ENCODE results near the gene RASL11B. TPM values are rescaled to one million over a fixed set of nuclear protein-coding genes. Genes with fewer than 3 reads are reported as not detected.

RASL11B gene
- total and polyA plus RNA-seq, 10 of the 15 experiments (the other 5 are each of a cell fraction or from before 2014, with no cell fraction given) = 0.06 to 0.45 (median 0.08) TPM; not detected in 5

DNA sequence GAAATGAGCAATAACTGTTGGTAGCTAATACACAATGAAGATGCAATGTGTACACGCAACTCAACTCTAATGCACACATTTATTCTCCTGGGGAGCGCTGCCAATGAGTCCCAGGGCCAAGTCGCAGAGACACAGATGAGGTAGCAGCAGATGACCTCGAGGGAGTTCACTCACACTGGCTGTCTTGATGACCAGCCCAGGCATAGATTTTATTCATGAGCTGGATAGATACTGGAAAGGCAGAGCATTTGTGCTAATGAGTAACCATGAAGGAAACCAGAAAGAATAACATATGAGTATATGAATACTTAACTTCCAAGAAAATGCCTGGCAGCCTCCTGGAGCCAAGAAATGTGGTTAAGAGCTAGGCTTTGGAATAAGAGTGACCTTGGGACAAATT lies 42.3 kb downstream of the RASL11B start:
- ChIA-PET POLR2A (no interaction called here), SMC1A (ENCODE audit: uncharacterized antibody, unreplicated experiment) (no interaction called here), CTCF (no interaction called here), RAD21 (ENCODE audit: unreplicated experiment) (no interaction called here)
- no peaks in the 10 kb centered on the region for H3K79me2 ChIP-seq (ENCODE audit: control insufficient read depth, insufficient read depth, low read length)
- no peak overlapping the region for H3K4me2 ChIP-seq (ENCODE audit: control insufficient read depth, insufficient read depth)
- ATAC-seq = no peak
- no peak overlapping the region for H3K27ac ChIP-seq (ENCODE audit: control insufficient read depth, insufficient read depth)
- BruUV-seq (replicated peaks) = no TSS peak
- no peak for DNase-seq (ENCODE audit: low read depth, low spot score)
- FAIRE-seq = no peak
- in situ Hi-C loops (cut with MboI) = no loop called here
- no peaks in the 10 kb centered on the region for H4K20me1 ChIP-seq (ENCODE audit: control insufficient read depth, insufficient read depth)
- no peak overlapping the region for H3K9ac ChIP-seq (ENCODE audit: control insufficient read depth, insufficient read depth, low read length)
- no peak overlapping the region for H3K4me3 ChIP-seq
- no peaks in the 10 kb centered on the region; a peak in 2 of 4 replicates for H3K36me3 ChIP-seq (ENCODE audit: control insufficient read depth in 2 of 2, insufficient read depth in 2 of 2, low read length in 1 of 2)
- 99% methylated on average over 4 of the region's 4 CpGs for WGBS (ENCODE audit: insufficient coverage, insufficient replicate concordance, low lambda C conversion rate, missing lambda C conversion rate)
- H3K4me1 ChIP-seq (ENCODE audit: control insufficient read depth, insufficient read depth, low read length) = no peaks in the 10 kb centered on the region
- TF ChIP-seq ETV6 (conservative IDR thresholded peaks at IDR 0.05 in 1 of 2, IDR thresholded peaks at IDR 0.05 in 1 of 2; ENCODE audit: borderline replicate concordance in 1 of 2, low read depth in 1 of 2) = no peak
- TF ChIP-seq ESRRA (IDR thresholded peaks at IDR 0.05; ENCODE audit: low read length) = no peak
- TF ChIP-seq HDAC2 (IDR thresholded peaks at IDR 0.05) = no peak
- TF ChIP-seq STAT1 (conservative IDR thresholded peaks at IDR 0.05) = no peak
- no peak for TF ChIP-seq NR2C1 (IDR thresholded peaks at IDR 0.05)
- TF ChIP-seq, protein P1, sequence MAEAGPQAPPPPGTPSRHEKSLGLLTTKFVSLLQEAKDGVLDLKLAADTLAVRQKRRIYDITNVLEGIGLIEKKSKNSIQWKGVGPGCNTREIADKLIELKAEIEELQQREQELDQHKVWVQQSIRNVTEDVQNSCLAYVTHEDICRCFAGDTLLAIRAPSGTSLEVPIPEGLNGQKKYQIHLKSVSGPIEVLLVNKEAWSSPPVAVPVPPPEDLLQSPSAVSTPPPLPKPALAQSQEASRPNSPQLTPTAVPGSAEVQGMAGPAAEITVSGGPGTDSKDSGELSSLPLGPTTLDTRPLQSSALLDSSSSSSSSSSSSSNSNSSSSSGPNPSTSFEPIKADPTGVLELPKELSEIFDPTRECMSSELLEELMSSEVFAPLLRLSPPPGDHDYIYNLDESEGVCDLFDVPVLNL (IDR thresholded peaks at IDR 0.05; ENCODE audit: low read depth, low read length) = no peak
- no peak for TF ChIP-seq CREM (IDR thresholded peaks at IDR 0.05; ENCODE audit: low read depth)
- no peak for TF ChIP-seq MYC (IDR thresholded peaks at IDR 0.05; ENCODE audit: insufficient read depth, insufficient read length, insufficient replicate concordance, low read length, severe bottlenecking)
- no peak for TF ChIP-seq NR2F1 (conservative IDR thresholded peaks at IDR 0.05)
- no peak for TF ChIP-seq NFYA (IDR thresholded peaks at IDR 0.05; ENCODE audit: borderline replicate concordance, low read depth, low read length)
- TF ChIP-seq YY1 (IDR thresholded peaks at IDR 0.05; ENCODE audit: low read depth, low read length) = no peak
- no peak for TF ChIP-seq MXI1 (IDR thresholded peaks at IDR 0.05; ENCODE audit: low read depth, low read length)
- TF ChIP-seq, protein P2, sequence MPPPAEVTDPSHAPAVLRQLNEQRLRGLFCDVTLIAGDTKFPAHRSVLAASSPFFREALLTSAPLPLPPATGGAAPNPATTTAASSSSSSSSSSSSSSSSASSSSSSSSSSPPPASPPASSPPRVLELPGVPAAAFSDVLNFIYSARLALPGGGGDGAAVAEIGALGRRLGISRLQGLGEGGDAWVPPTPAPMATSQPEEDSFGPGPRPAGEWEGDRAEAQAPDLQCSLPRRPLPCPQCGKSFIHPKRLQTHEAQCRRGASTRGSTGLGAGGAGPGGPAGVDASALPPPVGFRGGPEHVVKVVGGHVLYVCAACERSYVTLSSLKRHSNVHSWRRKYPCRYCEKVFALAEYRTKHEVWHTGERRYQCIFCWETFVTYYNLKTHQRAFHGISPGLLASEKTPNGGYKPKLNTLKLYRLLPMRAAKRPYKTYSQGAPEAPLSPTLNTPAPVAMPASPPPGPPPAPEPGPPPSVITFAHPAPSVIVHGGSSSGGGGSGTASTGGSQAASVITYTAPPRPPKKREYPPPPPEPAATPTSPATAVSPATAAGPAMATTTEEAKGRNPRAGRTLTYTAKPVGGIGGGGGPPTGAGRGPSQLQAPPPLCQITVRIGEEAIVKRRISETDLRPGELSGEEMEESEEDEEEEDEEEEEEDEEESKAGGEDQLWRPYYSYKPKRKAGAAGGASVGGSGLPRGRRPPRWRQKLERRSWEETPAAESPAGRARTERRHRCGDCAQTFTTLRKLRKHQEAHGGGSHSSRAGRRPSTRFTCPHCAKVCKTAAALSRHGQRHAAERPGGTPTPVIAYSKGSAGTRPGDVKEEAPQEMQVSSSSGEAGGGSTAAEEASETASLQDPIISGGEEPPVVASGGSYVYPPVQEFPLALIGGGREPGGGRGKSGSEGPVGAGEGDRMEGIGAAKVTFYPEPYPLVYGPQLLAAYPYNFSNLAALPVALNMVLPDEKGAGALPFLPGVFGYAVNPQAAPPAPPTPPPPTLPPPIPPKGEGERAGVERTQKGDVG (CRISPR knock-in tag; IDR thresholded peaks at IDR 0.05) = no peak
- TF ChIP-seq FOXK2 (IDR thresholded peaks at IDR 0.05) = no peak
- intact Hi-C loops (cut with micrococcal nuclease; ENCODE audit: unreplicated experiment) = no loop called here
- no peaks in the 10 kb centered on the region for H3K9me3 ChIP-seq (replicated peaks; ENCODE audit: control insufficient read depth, insufficient read depth, low read length)
- no peaks in the 10 kb centered on the region for H3K27me3 ChIP-seq (replicated peaks in 1 of 2; ENCODE audit: control insufficient read depth in 2 of 2, insufficient read depth in 2 of 2, low read length in 1 of 2)
- H2AFZ ChIP-seq (ENCODE audit: control insufficient read depth, low read depth, low read length) = no peak overlapping the region
